MM.1S (cell line): ENCODE data around the gene TTC27.

ENCODE experiments used
- DNase-seq: peaks from one replicate; pipeline ENCODE4 v3.0.0-alpha.2; 2015
- H2AFZ ChIP-seq: fragments of 300-600 bp; sonication (generic); 2 replicates; pipeline ENCODE4 v1.6.0; 2016; ENCODE audit warnings: antibody characterized with exemption, low read length
- H3F3A ChIP-seq: fragments of 300-600 bp; sonication (generic); 2 replicates; pipeline ENCODE4 v1.6.1; 2016; ENCODE audit warnings: mild to moderate bottlenecking, antibody characterized with exemption, low read length, moderate library complexity, mixed read lengths; ENCODE audit not compliant: insufficient read depth
- H3K27ac ChIP-seq: fragments of 300-600 bp; sonication (generic); 2 replicates; pipeline ENCODE4 v1.5.1; 2016; ENCODE audit warnings: mild to moderate bottlenecking, low read length
- H3K27me3 ChIP-seq: fragments of 300-600 bp; sonication (generic); replicated peaks from 2 replicates; pipeline ENCODE4 v1.6.0; 2016; ENCODE audit warnings: low read length; ENCODE audit not compliant: insufficient read depth
- H3K36me3 ChIP-seq: fragments of 300-600 bp; sonication (generic); replicated peaks from 2 replicates; pipeline ENCODE4 v1.6.1; 2016; ENCODE audit warnings: mild to moderate bottlenecking, low read length, mixed read lengths; ENCODE audit not compliant: insufficient read depth
- H3K4me1 ChIP-seq: fragments of 300-600 bp; sonication (generic); 2 replicates; pipeline ENCODE4 v1.6.1; 2016; ENCODE audit warnings: low read length, mixed read lengths
- H3K4me2 ChIP-seq: fragments of 300-600 bp; sonication (generic); 2 replicates; pipeline ENCODE4 v1.6.0; 2016; ENCODE audit warnings: low read depth, low read length
- H3K4me3 ChIP-seq: fragments of 300-600 bp; sonication (generic); 2 replicates; pipeline ENCODE4 v1.5.1; 2016; ENCODE audit warnings: low read length, mixed read lengths
- H3K79me2 ChIP-seq: fragments of 300-600 bp; sonication (generic); 2 replicates; pipeline ENCODE4 v1.6.1; 2016; ENCODE audit warnings: mixed run types, low read length, mixed read lengths
- H3K9ac ChIP-seq: fragments of 300-600 bp; sonication (generic); 2 replicates; pipeline ENCODE4 v1.6.1; 2016; ENCODE audit warnings: low read length, mixed read lengths
- H3K9me2 ChIP-seq: fragments of 300-600 bp; sonication (generic); replicated peaks from 2 replicates; pipeline ENCODE4 v1.6.1; 2016; ENCODE audit warnings: mild to moderate bottlenecking, low read length, mixed read lengths; ENCODE audit not compliant: insufficient read depth
- H3K9me3 ChIP-seq: fragments of 300-600 bp; sonication (generic); replicated peaks from 2 replicates; pipeline ENCODE4 v1.6.1; 2016; ENCODE audit warnings: mild to moderate bottlenecking, low read length, mixed read lengths; ENCODE audit not compliant: insufficient read depth
- H4K20me1 ChIP-seq: fragments of 300-600 bp; sonication (generic); 2 replicates; pipeline ENCODE4 v1.6.1; 2016; ENCODE audit warnings: mild to moderate bottlenecking, low read length, moderate library complexity, mixed read lengths; ENCODE audit not compliant: insufficient read depth
- CTCF ChIP-seq: fragments of 300-600 bp; sonication (generic); IDR thresholded peaks from 2 replicates; pipeline ENCODE4 v1.5.1; 2016; ENCODE audit warnings: antibody characterized with exemption, low read length, mixed read lengths
- EZH2 ChIP-seq: fragments of 300-600 bp; sonication (generic); optimal IDR thresholded peaks from 2 replicates; pipeline ENCODE3; 2017; ENCODE audit warnings: low read depth, mild to moderate bottlenecking, antibody characterized with exemption, low read length, mixed read lengths
- EZH2phosphoT487 ChIP-seq: fragments of 300-600 bp; sonication (generic); IDR thresholded peaks from 2 replicates; pipeline ENCODE4 v1.6.1; 2018; ENCODE audit warnings: antibody characterized with exemption, low read length

The TTC27 gene

GRCh38 chr2:32742376-32742775 is 114.5 kb downstream of the TTC27 start:
- Histone ChIP-seq H3K27ac (no peak overlapping the region), H3K27me3 (no peaks in the 10 kb centered on the region), H4K20me1 (no peaks in the 10 kb centered on the region), H3F3A (no peaks in the 10 kb centered on the region), H3K9ac (no peak overlapping the region), H3K4me3 (no peak overlapping the region), H3K4me1 (no peaks in the 10 kb centered on the region), H3K79me2 (no peaks in the 10 kb centered on the region), H3K9me3 (no peaks in the 10 kb centered on the region), H3K9me2 (no peaks in the 10 kb centered on the region), H2AFZ (no peak overlapping the region), H3K4me2 (no peak overlapping the region), H3K36me3 (no peaks in the 10 kb centered on the region)
- no peak for TF ChIP-seq EZH2
- TF ChIP-seq EZH2phosphoT487 = no peak
- TF ChIP-seq CTCF = no peak
- no peak for DNase-seq

GRCh38 chr2:32743480-32744236 is 115.8 kb downstream of the TTC27 start:
- Histone ChIP-seq H2AFZ (no peak overlapping the region), H3K79me2 (no peaks in the 10 kb centered on the region), H3K9me2 (no peaks in the 10 kb centered on the region), H4K20me1 (no peaks in the 10 kb centered on the region), H3K27me3 (no peaks in the 10 kb centered on the region), H3F3A (no peaks in the 10 kb centered on the region), H3K36me3 (no peaks in the 10 kb centered on the region), H3K9ac (no peak overlapping the region), H3K27ac (no peak overlapping the region), H3K4me2 (no peak overlapping the region), H3K4me3 (no peak overlapping the region), H3K4me1 (no peaks in the 10 kb centered on the region), H3K9me3 (no peaks in the 10 kb centered on the region)
- DNase-seq = no peak
- TF ChIP-seq EZH2phosphoT487 (no peak), EZH2 (no peak), CTCF (no peak)

GRCh38 chr2:32745191-32745590 is 117.3 kb downstream of the TTC27 start:
- Histone ChIP-seq H3K9me3 (no peaks in the 10 kb centered on the region), H4K20me1 (no peaks in the 10 kb centered on the region), H3K4me1 (no peaks in the 10 kb centered on the region), H3K9me2 (no peaks in the 10 kb centered on the region), H3K4me2 (no peak overlapping the region), H3F3A (no peaks in the 10 kb centered on the region), H3K9ac (no peak overlapping the region), H3K27me3 (no peaks in the 10 kb centered on the region), H3K27ac (no peak overlapping the region), H3K4me3 (no peak overlapping the region), H3K79me2 (no peaks in the 10 kb centered on the region), H3K36me3 (no peaks in the 10 kb centered on the region), H2AFZ (no peak overlapping the region)
- TF ChIP-seq CTCF (no peak), EZH2phosphoT487 (no peak), EZH2 (no peak)
- no peak for DNase-seq
